ENCODE results near the gene PRCC.
A peak's percentile ranks its signal among the peaks of the same experiment; 100 is the strongest.

The PRCC gene

DNA sequence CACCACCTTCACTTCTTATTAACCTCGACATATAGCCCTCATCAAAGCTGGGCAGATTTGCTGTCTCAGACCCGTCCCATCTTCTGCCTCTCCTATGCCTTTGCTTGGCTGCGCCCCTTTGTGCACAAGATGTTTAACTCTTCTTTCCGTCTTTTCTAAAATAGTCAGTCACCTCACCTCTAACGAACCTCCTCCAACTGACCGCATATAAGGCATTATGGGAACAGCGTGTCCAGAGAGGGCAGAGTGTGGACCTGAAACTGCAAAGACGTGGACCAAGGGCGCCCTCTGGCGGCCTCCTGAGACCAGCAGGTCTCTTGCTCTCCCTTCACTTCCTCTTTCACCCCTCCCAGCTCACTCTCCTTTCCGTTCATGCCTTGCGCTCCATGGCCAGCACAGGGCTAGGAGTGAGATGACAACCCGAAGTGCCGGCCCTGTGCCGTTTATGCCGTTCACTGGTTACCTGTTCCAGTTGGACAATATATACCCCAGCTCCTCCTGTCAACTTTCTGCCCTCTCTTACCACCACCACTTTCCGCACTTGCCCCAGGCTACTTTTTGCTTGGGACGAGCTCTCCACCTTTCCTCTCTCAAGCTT is 41.6 kb upstream of the PRCC start:
- no peaks in the 10 kb centered on the region for H3K9me2 ChIP-seq (replicated peaks; ENCODE audit: low read depth, low read length)
- no peaks in the 10 kb centered on the region for H3F3A ChIP-seq (ENCODE audit: low read depth)
- peaks cover 71% of the 10 kb centered on the region for H3K79me2 ChIP-seq (ENCODE audit: insufficient read depth, low read length)
- H3K9me3 ChIP-seq (ENCODE audit: insufficient read depth, low read depth, low read length) = no peaks in the 10 kb centered on the region
- no peaks in the 10 kb centered on the region for H3K27me3 ChIP-seq (ENCODE audit: insufficient read depth, low read length, poor library complexity, severe bottlenecking)
- no peak overlapping the region for H2AFZ ChIP-seq (ENCODE audit: low read length)
- peaks cover 33% of the 10 kb centered on the region; the same call in 1 of the 2 replicates for H3K36me3 ChIP-seq (ENCODE audit: insufficient read depth, low read length)
- H3K4me3 ChIP-seq (ENCODE audit: low read length, poor library complexity, severe bottlenecking) = peak overlapping the region; percentile 95
- H4K20me1 ChIP-seq (ENCODE audit: insufficient read depth, low read length, poor library complexity, severe bottlenecking) = peaks cover 47% of the 10 kb centered on the region
- peaks cover 47% of the 10 kb centered on the region for H3K4me1 ChIP-seq (ENCODE audit: insufficient read depth, low read length, poor library complexity, severe bottlenecking)
- TF ChIP-seq CTCF (conservative IDR thresholded peaks at IDR 0.05; ENCODE audit: low read length) (peak; percentile 92), EZH2phosphoT487 (IDR thresholded peaks at IDR 0.05; ENCODE audit: borderline replicate concordance) (no peak)
- peak overlapping the region; percentile 94 for H3K9ac ChIP-seq (ENCODE audit: low read depth, low read length, poor library complexity, severe bottlenecking)
- H3K4me2 ChIP-seq (ENCODE audit: low read depth, low read length, poor library complexity, severe bottlenecking) = peak overlapping the region; percentile 100

DNA sequence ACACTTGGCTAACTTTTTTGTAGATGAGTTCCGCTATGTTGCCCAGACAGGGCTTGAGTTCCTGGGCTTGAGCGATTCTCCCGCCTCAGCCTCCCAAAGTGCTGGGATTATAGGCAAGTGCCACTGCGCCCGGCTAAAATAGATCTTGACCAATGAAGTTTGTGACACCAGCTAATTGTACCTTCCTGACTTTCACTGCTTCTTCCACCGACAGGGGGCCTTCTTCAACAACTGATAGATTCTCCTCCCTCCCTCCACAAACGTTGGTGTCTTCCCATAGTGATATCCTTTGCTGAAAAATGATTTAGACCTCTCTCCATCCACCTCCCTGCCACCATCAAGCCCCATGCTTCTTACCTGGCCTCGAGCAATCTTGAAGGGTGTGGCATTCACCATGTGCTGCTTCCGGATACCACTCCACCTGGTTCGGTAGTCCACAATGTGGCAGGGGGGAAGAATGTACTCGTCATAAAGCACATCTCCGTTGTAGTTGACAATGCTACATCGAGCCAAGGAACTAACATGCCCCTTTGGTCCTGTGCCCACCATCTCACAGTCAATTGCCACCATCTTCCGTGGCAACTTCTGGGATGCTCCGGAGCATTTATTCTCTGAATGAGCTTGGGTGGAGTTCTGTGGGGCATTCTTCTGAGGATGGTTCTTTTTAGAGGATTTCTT is 40.6 kb upstream of the PRCC start:
- Histone ChIP-seq H3K4me1 (ENCODE audit: insufficient read depth, low read length, poor library complexity, severe bottlenecking) (peaks cover 47% of the 10 kb centered on the region), H3K4me3 (ENCODE audit: low read length, poor library complexity, severe bottlenecking) (peak overlapping the region; percentile 95), H3K27me3 (ENCODE audit: insufficient read depth, low read length, poor library complexity, severe bottlenecking) (no peaks in the 10 kb centered on the region), H3K79me2 (ENCODE audit: insufficient read depth, low read length) (peaks cover 71% of the 10 kb centered on the region), H2AFZ (ENCODE audit: low read length) (no peak overlapping the region), H3K9me2 (replicated peaks; ENCODE audit: low read depth, low read length) (no peaks in the 10 kb centered on the region), H3K9ac (ENCODE audit: low read depth, low read length, poor library complexity, severe bottlenecking) (peak overlapping the region; percentile 94), H3K9me3 (ENCODE audit: insufficient read depth, low read depth, low read length) (no peaks in the 10 kb centered on the region), H3K4me2 (ENCODE audit: low read depth, low read length, poor library complexity, severe bottlenecking) (peak overlapping the region; percentile 100), H4K20me1 (ENCODE audit: insufficient read depth, low read length, poor library complexity, severe bottlenecking) (peaks cover 47% of the 10 kb centered on the region), H3K36me3 (ENCODE audit: insufficient read depth, low read length) (peaks cover 24% of the 10 kb centered on the region; the same call in 1 of the 2 replicates), H3F3A (ENCODE audit: low read depth) (no peaks in the 10 kb centered on the region)
- TF ChIP-seq CTCF (conservative IDR thresholded peaks at IDR 0.05; ENCODE audit: low read length) (peak; percentile 76), EZH2phosphoT487 (IDR thresholded peaks at IDR 0.05; ENCODE audit: borderline replicate concordance) (no peak)

DNA sequence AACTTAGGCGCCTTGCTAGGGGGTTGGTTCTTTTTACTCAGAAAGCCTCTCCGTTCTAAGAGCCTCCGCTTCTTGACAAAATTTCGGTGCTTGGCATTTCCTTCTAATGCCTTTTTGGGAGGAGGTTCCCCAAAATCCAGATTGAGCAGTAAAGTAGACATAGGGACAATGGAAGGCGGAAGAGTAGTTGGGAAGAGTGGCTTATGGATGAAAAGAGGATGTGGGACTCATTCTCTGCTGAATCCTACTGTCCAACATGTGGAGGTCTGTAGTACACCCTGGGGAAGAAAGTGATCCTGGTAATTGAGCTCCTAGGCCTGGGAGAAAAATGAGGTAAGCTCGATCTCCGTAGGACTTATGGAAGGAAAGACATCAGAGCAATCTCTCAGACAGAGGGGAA is 39.8 kb upstream of the PRCC start:
- H3K4me2 ChIP-seq (ENCODE audit: low read depth, low read length, poor library complexity, severe bottlenecking) = peak overlapping the region; percentile 100
- H3K36me3 ChIP-seq (ENCODE audit: insufficient read depth, low read length) = peaks cover 21% of the 10 kb centered on the region; the same call in 1 of the 2 replicates
- peak overlapping the region; percentile 94 for H3K9ac ChIP-seq (ENCODE audit: low read depth, low read length, poor library complexity, severe bottlenecking)
- H3F3A ChIP-seq (ENCODE audit: low read depth) = no peaks in the 10 kb centered on the region
- H3K27me3 ChIP-seq (ENCODE audit: insufficient read depth, low read length, poor library complexity, severe bottlenecking) = no peaks in the 10 kb centered on the region
- no peaks in the 10 kb centered on the region for H3K9me2 ChIP-seq (replicated peaks; ENCODE audit: low read depth, low read length)
- H2AFZ ChIP-seq (ENCODE audit: low read length) = no peak overlapping the region
- peaks cover 68% of the 10 kb centered on the region for H3K79me2 ChIP-seq (ENCODE audit: insufficient read depth, low read length)
- peak overlapping the region; percentile 95 for H3K4me3 ChIP-seq (ENCODE audit: low read length, poor library complexity, severe bottlenecking)
- no peaks in the 10 kb centered on the region for H3K9me3 ChIP-seq (ENCODE audit: insufficient read depth, low read depth, low read length)
- TF ChIP-seq EZH2phosphoT487 (IDR thresholded peaks at IDR 0.05; ENCODE audit: borderline replicate concordance) (no peak), CTCF (conservative IDR thresholded peaks at IDR 0.05; ENCODE audit: low read length) (no peak)
- H3K4me1 ChIP-seq (ENCODE audit: insufficient read depth, low read length, poor library complexity, severe bottlenecking) = peaks cover 47% of the 10 kb centered on the region
- H4K20me1 ChIP-seq (ENCODE audit: insufficient read depth, low read length, poor library complexity, severe bottlenecking) = peaks cover 47% of the 10 kb centered on the region
